ENCODE data around the gene RAB13. TPM values are rescaled to one million over a fixed set of nuclear protein-coding genes. Genes with fewer than 3 reads are reported as not detected.

RAB13 gene
- total RNA-seq, 1 experiment from 2014 or later, result 73.6 TPM

GRCh38 chr1:153953859-153954365 is 32.2 kb downstream of the RAB13 start:
- peaks cover 45% of the 10 kb centered on the region for H3K79me2 ChIP-seq (ENCODE audit: low read depth)
- no peak overlapping the region for H3K27ac ChIP-seq
- no peak for DNase-seq
- intact Hi-C loops (cut with micrococcal nuclease; ENCODE audit: unreplicated experiment), result no loop called here
- H2AFZ ChIP-seq, result no peak overlapping the region
- no peak for TF ChIP-seq EZH2 (IDR thresholded peaks at IDR 0.05; ENCODE audit: low read depth)
- no peak for TF ChIP-seq CTCF (conservative IDR thresholded peaks at IDR 0.05)
- peaks cover 11% of the 10 kb centered on the region; the same call in 1 of the 2 replicates for H3F3A ChIP-seq (ENCODE audit: insufficient read depth, low read depth)
- no peak overlapping the region for H3K4me3 ChIP-seq
- peaks cover 9% of the 10 kb centered on the region for H3K36me3 ChIP-seq (ENCODE audit: low read depth)
- H3K9me3 ChIP-seq (ENCODE audit: insufficient read depth, low read depth), result no peaks in the 10 kb centered on the region
- H3K27me3 ChIP-seq (ENCODE audit: insufficient read depth, low read depth), result no peaks in the 10 kb centered on the region
- peaks cover 28% of the 10 kb centered on the region for H4K20me1 ChIP-seq (ENCODE audit: insufficient read depth)
- H3K4me1 ChIP-seq (replicated peaks; ENCODE audit: insufficient read depth), result peaks cover 13% of the 10 kb centered on the region
- BruUV-seq (replicated peaks), result no TSS peak
- no peak overlapping the region for H3K4me2 ChIP-seq
- no peaks in the 10 kb centered on the region for H3K9me2 ChIP-seq (ENCODE audit: insufficient read depth)
- ChIA-PET CTCF (no interaction called here), POLR2A (ENCODE audit: unreplicated experiment) (interaction anchor here (0.6 kb wide), 1 partner anchor 147 kb away, joined by 10 read pairs; no protein-coding TSS in a partner anchor)

DNA sequence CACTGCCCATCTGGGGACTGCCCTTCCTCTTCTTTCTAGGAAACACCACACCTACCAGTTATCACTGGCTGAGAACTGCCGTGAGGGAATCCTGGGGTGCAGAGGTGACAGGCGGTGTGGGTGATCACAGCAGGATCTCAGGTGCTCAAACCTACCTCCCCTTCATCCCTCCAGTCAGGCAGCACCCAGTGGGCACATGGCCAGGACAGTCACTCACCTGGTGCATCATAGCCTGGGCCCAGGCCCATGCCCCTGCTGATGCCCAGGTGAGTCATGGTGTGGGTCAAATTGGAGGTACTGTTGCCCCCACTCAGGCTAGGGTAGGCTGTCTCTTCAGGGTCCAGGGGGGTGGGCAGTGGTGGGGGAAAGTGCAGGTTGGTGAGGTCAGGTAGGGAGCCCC is 34.3 kb downstream of the RAB13 start:
- no peak for DNase-seq
- peaks cover 22% of the 10 kb centered on the region for H4K20me1 ChIP-seq (ENCODE audit: insufficient read depth)
- BruUV-seq (replicated peaks), result no TSS peak
- H3K9me2 ChIP-seq (ENCODE audit: insufficient read depth), result no peaks in the 10 kb centered on the region
- ChIA-PET CTCF (no interaction called here), POLR2A (ENCODE audit: unreplicated experiment) (no interaction called here)
- H3K79me2 ChIP-seq (ENCODE audit: low read depth), result peaks cover 33% of the 10 kb centered on the region
- H3F3A ChIP-seq (ENCODE audit: insufficient read depth, low read depth), result peaks cover 16% of the 10 kb centered on the region; the same call in 1 of the 2 replicates
- no peak overlapping the region for H2AFZ ChIP-seq
- H3K9me3 ChIP-seq (ENCODE audit: insufficient read depth, low read depth), result no peaks in the 10 kb centered on the region
- intact Hi-C loops (cut with micrococcal nuclease; ENCODE audit: unreplicated experiment), result no loop called here
- no peak overlapping the region for H3K4me2 ChIP-seq
- TF ChIP-seq CTCF (conservative IDR thresholded peaks at IDR 0.05) (no peak), EZH2 (IDR thresholded peaks at IDR 0.05; ENCODE audit: low read depth) (no peak)
- H3K27ac ChIP-seq, result no peak overlapping the region
- peaks cover 11% of the 10 kb centered on the region for H3K4me1 ChIP-seq (replicated peaks; ENCODE audit: insufficient read depth)
- no peaks in the 10 kb centered on the region for H3K27me3 ChIP-seq (ENCODE audit: insufficient read depth, low read depth)
- H3K36me3 ChIP-seq (ENCODE audit: low read depth), result peaks cover 9% of the 10 kb centered on the region
- H3K4me3 ChIP-seq, result no peak overlapping the region

GRCh38 chr1:153951183-153951582 is 35.0 kb downstream of the RAB13 start:
- peaks cover 15% of the 10 kb centered on the region for H4K20me1 ChIP-seq (ENCODE audit: insufficient read depth)
- H2AFZ ChIP-seq, result no peak overlapping the region
- ChIA-PET POLR2A (ENCODE audit: unreplicated experiment) (no interaction called here), CTCF (no interaction called here)
- intact Hi-C loops (cut with micrococcal nuclease; ENCODE audit: unreplicated experiment), result no loop called here
- no peaks in the 10 kb centered on the region for H3K9me2 ChIP-seq (ENCODE audit: insufficient read depth)
- H3F3A ChIP-seq (ENCODE audit: insufficient read depth, low read depth), result peaks cover 16% of the 10 kb centered on the region; the same call in 1 of the 2 replicates
- H3K4me3 ChIP-seq, result no peak overlapping the region
- peaks cover 6% of the 10 kb centered on the region; the same call in 1 of the 2 replicates for H3K4me1 ChIP-seq (replicated peaks; ENCODE audit: insufficient read depth)
- no peaks in the 10 kb centered on the region for H3K27me3 ChIP-seq (ENCODE audit: insufficient read depth, low read depth)
- no TSS peak for BruUV-seq (replicated peaks)
- peaks cover 9% of the 10 kb centered on the region for H3K36me3 ChIP-seq (ENCODE audit: low read depth)
- no peak for TF ChIP-seq EZH2 (IDR thresholded peaks at IDR 0.05; ENCODE audit: low read depth)
- TF ChIP-seq CTCF (conservative IDR thresholded peaks at IDR 0.05), result no peak
- no peak overlapping the region for H3K4me2 ChIP-seq
- H3K79me2 ChIP-seq (ENCODE audit: low read depth), result peaks cover 27% of the 10 kb centered on the region
- H3K9me3 ChIP-seq (ENCODE audit: insufficient read depth, low read depth), result no peaks in the 10 kb centered on the region
- DNase-seq, result no peak
- no peak overlapping the region for H3K27ac ChIP-seq
